H9 (cell line): ENCODE measurements around the gene WDR43. TPM values are rescaled to one million over a fixed set of nuclear protein-coding genes. Genes with fewer than 3 reads are reported as not detected.

Experiments used
- DNase-seq: peaks from one replicate; pipeline ENCODE4 v3.0.0-alpha.2; 2017
- H2AFZ ChIP-seq: one replicate; pipeline ENCODE4 v1.6.1; 2013; ENCODE audit warnings: mild to moderate bottlenecking, low read length, control low read depth, moderate library complexity
- H2AK5ac ChIP-seq: 2 replicates; pipeline ENCODE4 v1.6.1; 2013; ENCODE audit warnings: low read length, control low read depth, mixed read lengths; ENCODE audit not compliant: insufficient read length
- H2BK120ac ChIP-seq: one replicate; pipeline ENCODE4 v1.6.1; 2013; ENCODE audit warnings: low read depth, mild to moderate bottlenecking, low read length, control low read depth, inconsistent platforms; ENCODE audit not compliant: poor library complexity, severe bottlenecking
- H2BK12ac ChIP-seq: 2 replicates; pipeline ENCODE4 v1.6.1; 2013; ENCODE audit warnings: low read length, control low read depth, mixed read lengths, low read depth; ENCODE audit not compliant: insufficient read length
- H2BK15ac ChIP-seq: 2 replicates; pipeline ENCODE4 v1.6.1; 2013; ENCODE audit warnings: low read depth, low read length, control low read depth
- H2BK20ac ChIP-seq: one replicate; pipeline ENCODE4 v1.6.1; 2013; ENCODE audit warnings: low read depth, mild to moderate bottlenecking, low read length, control low read depth, inconsistent platforms; ENCODE audit not compliant: poor library complexity, severe bottlenecking
- H2BK5ac ChIP-seq: 2 replicates; pipeline ENCODE4 v1.6.1; 2013; ENCODE audit warnings: low read length, control low read depth, mixed read lengths; ENCODE audit not compliant: insufficient read length
- H3K14ac ChIP-seq: 2 replicates; pipeline ENCODE4 v1.6.1; 2013; ENCODE audit warnings: low read length, control low read depth; ENCODE audit not compliant: insufficient read depth
- H3K18ac ChIP-seq: 2 replicates; pipeline ENCODE4 v1.6.1; 2013; ENCODE audit warnings: low read depth, mild to moderate bottlenecking, mixed read lengths, low read length, control low read depth; ENCODE audit not compliant: insufficient read length
- H3K23ac ChIP-seq: 2 replicates; pipeline ENCODE4 v1.6.1; 2013; ENCODE audit warnings: low read length, control low read depth, mixed read lengths, low read depth; ENCODE audit not compliant: insufficient read length
- H3K23me2 ChIP-seq: 2 replicates; pipeline ENCODE4 v1.6.1; 2013; ENCODE audit warnings: low read depth, mild to moderate bottlenecking, mixed read lengths, low read length, control low read depth; ENCODE audit not compliant: insufficient read length, poor library complexity, severe bottlenecking
- H3K27ac ChIP-seq: 2 replicates; pipeline ENCODE4 v1.5.1; 2013; ENCODE audit warnings: low read length, control low read depth, mixed read lengths, low read depth; ENCODE audit not compliant: insufficient read length
- H3K27me3 ChIP-seq: 2 replicates; pipeline ENCODE4 v1.6.1; 2013; ENCODE audit warnings: low read length, control low read depth, inconsistent platforms; ENCODE audit not compliant: insufficient read depth
- H3K4ac ChIP-seq: 2 replicates; pipeline ENCODE4 v1.6.1; 2013; ENCODE audit warnings: low read depth, mild to moderate bottlenecking, control low read depth, inconsistent platforms, low read length, moderate library complexity
- H3K4me1 ChIP-seq: 2 replicates; pipeline ENCODE4 v1.6.1; 2013; ENCODE audit warnings: low read length, control low read depth, inconsistent platforms; ENCODE audit not compliant: insufficient read depth
- H3K4me2 ChIP-seq: 2 replicates; pipeline ENCODE4 v1.6.1; 2013; ENCODE audit warnings: low read length, control low read depth, mixed read lengths; ENCODE audit not compliant: insufficient read length, insufficient read depth
- H3K56ac ChIP-seq: 2 replicates; pipeline ENCODE4 v1.6.1; 2013; ENCODE audit warnings: low read depth, mild to moderate bottlenecking, mixed read lengths, low read length, control low read depth; ENCODE audit not compliant: insufficient read length
- H3K79me1 ChIP-seq: 2 replicates; pipeline ENCODE4 v1.6.1; 2013; ENCODE audit warnings: low read depth, mild to moderate bottlenecking, moderate library complexity, low read length, control low read depth, inconsistent platforms; ENCODE audit not compliant: insufficient read depth, poor library complexity, severe bottlenecking
- H3K79me2 ChIP-seq: 2 replicates; pipeline ENCODE4 v1.6.1; 2013; ENCODE audit warnings: low read length, control low read depth, inconsistent platforms; ENCODE audit not compliant: insufficient read depth
- H3K9ac ChIP-seq: 2 replicates; pipeline ENCODE4 v1.6.1; 2013; ENCODE audit warnings: low read length, control low read depth, mixed read lengths; ENCODE audit not compliant: insufficient read length; ENCODE audit errors: extremely low read depth
- H3K9me3 ChIP-seq: one replicate; pipeline ENCODE4 v1.6.1; 2013; ENCODE audit warnings: low read depth, low read length, inconsistent platforms; ENCODE audit not compliant: control insufficient read depth
- H3T11ph ChIP-seq: one replicate; pipeline ENCODE4 v1.6.1; 2013; ENCODE audit warnings: mild to moderate bottlenecking, low read length, control low read depth, inconsistent platforms
- H4K20me1 ChIP-seq: one replicate; pipeline ENCODE4 v1.6.1; 2013; ENCODE audit not compliant: control insufficient read depth, insufficient read length, insufficient read depth
- H4K5ac ChIP-seq: 2 replicates; pipeline ENCODE4 v1.6.1; 2013; ENCODE audit warnings: low read depth, mild to moderate bottlenecking, mixed read lengths, low read length, control low read depth; ENCODE audit not compliant: insufficient read length
- H4K8ac ChIP-seq: replicated peaks from 2 replicates; pipeline ENCODE4 v1.6.1; 2013; ENCODE audit warnings: low read length, control low read depth, mixed read lengths, low read depth; ENCODE audit not compliant: insufficient read length
- H4K91ac ChIP-seq: 2 replicates; pipeline ENCODE4 v1.6.1; 2013; ENCODE audit warnings: low read depth, mild to moderate bottlenecking, moderate library complexity, mixed read lengths, low read length, control low read depth; ENCODE audit not compliant: insufficient read length
- H3K27ac Mint-ChIP-seq, 3 experiments: 2 replicates in 2 of 3; 3 replicates in 1 of 3; pipeline ENCODE4 v1.8.0; 2020 to 2021; ENCODE audit warnings: mixed read lengths in 3 of 3, mild to moderate bottlenecking in 1 of 3, moderate library complexity in 1 of 3
- H3K27me3 Mint-ChIP-seq: 2 replicates; pipeline ENCODE4 v1.8.0; 2021; ENCODE audit warnings: low read depth, mild to moderate bottlenecking, moderate library complexity, mixed read lengths
- H3K36me3 Mint-ChIP-seq, 3 experiments: 2 replicates in 2 of 3; 3 replicates in 1 of 3; pipeline ENCODE4 v1.8.0; 2020 to 2021; ENCODE audit warnings: low read depth in 3 of 3, mixed read lengths in 3 of 3; ENCODE audit not compliant: insufficient read depth in 1 of 3
- H3K4me1 Mint-ChIP-seq, 2 experiments: 2 replicates each; pipeline ENCODE4 v1.8.0; 2020; ENCODE audit warnings: mixed read lengths in 2 of 2
- H3K4me3 Mint-ChIP-seq, 2 experiments: 2 replicates in 1 of 2; 3 replicates in 1 of 2; pipeline ENCODE4 v1.8.0; 2020 to 2021; ENCODE audit warnings: mild to moderate bottlenecking in 2 of 2, mixed read lengths in 2 of 2, moderate library complexity in 1 of 2
- H3K9me3 Mint-ChIP-seq, 2 experiments: 2 replicates in 1 of 2; 3 replicates in 1 of 2; pipeline ENCODE4 v1.8.0; 2020; ENCODE audit warnings: mild to moderate bottlenecking in 2 of 2, mixed read lengths in 2 of 2, moderate library complexity in 1 of 2
- CTCF ChIP-seq: fragments of 200-600 bp; sonication (generic); conservative IDR thresholded peaks from 3 replicates; pipeline ENCODE4 v1.8.0; 2021; ENCODE audit warnings: antibody characterized with exemption, mild to moderate bottlenecking
- WGBS: extraction: QIAGEN DNeasy Blood & Tissue Kit; methylation state at CpG from one replicate; pipeline ENCODE4 v1.1.7; 2013; ENCODE audit warnings: missing lambda C conversion rate, low lambda C conversion rate, mixed read lengths; ENCODE audit not compliant: insufficient read length; ENCODE audit errors: extremely low coverage; 5-methylcytosine and 5-hydroxymethylcytosine counted together
- total RNA-seq: library from RNA; stranded (reverse); gene quantifications from 2 replicates; pipeline ENCODE4 v1.2.1, GENCODE V29; 2021

The WDR43 gene
- total RNA-seq, 1 experiment from 2014 or later, result 186 TPM

- no peak overlapping the region for H3K4me2 ChIP-seq
- no peak overlapping the region for H3K18ac ChIP-seq
- no peak overlapping the region for H3K23ac ChIP-seq
- no peaks in the 10 kb centered on the region for H3K79me2 ChIP-seq
- DNase-seq, result no peak
- H3T11ph ChIP-seq, result no peak overlapping the region
- H3K23me2 ChIP-seq, result no peaks in the 10 kb centered on the region
- H2BK20ac ChIP-seq, result no peak overlapping the region
- Mint-ChIP-seq H3K4me3 (no peak overlapping the region), H3K4me1 (peaks cover 3% of the 10 kb centered on the region in 2 experiments; a peak in 3 of 4 replicates), H3K36me3 (no peaks in the 10 kb centered on the region), H3K9me3 (no peaks in the 10 kb centered on the region), H3K27me3 (peaks cover 2% of the 10 kb centered on the region; the same call in 1 of the 2 replicates), H3K27ac (no peak overlapping the region)
- no peaks in the 10 kb centered on the region for H3K9me3 ChIP-seq
- no peaks in the 10 kb centered on the region for H3K27me3 ChIP-seq
- no peak overlapping the region for H2BK12ac ChIP-seq
- no peaks in the 10 kb centered on the region for H3K79me1 ChIP-seq
- H2BK120ac ChIP-seq, result no peak overlapping the region
- no peak overlapping the region for H3K9ac ChIP-seq
- no peak overlapping the region for H3K14ac ChIP-seq
- H3K56ac ChIP-seq, result no peak overlapping the region
- H3K4ac ChIP-seq, result no peak overlapping the region
- WGBS, result no CpG with 5 or more reads among the region's 4 CpGs
- H2BK15ac ChIP-seq, result no peak overlapping the region
- no peak overlapping the region for H2AFZ ChIP-seq
- no peak overlapping the region for H3K27ac ChIP-seq
- no peaks in the 10 kb centered on the region for H3K4me1 ChIP-seq
- no peak overlapping the region for H2AK5ac ChIP-seq
- no peak for TF ChIP-seq CTCF
- no peak overlapping the region for H2BK5ac ChIP-seq
- H4K8ac ChIP-seq, result no peak overlapping the region
- no peaks in the 10 kb centered on the region for H4K20me1 ChIP-seq
- no peak overlapping the region for H4K5ac ChIP-seq
- H4K91ac ChIP-seq, result no peak overlapping the region
These were observed 79.8 kb downstream of the WDR43 start for GRCh38 chr2:28974252-28974651.
